H9 (cell line): ENCODE results near the gene TTLL9. TPM values are rescaled to one million over a fixed set of nuclear protein-coding genes. Genes with fewer than 3 reads are reported as not detected.

Source experiments
- DNase-seq: peaks from one replicate; pipeline ENCODE4 v3.0.0-alpha.2; 2017
- H2AFZ ChIP-seq: one replicate; pipeline ENCODE4 v1.6.1; 2013; ENCODE audit warnings: mild to moderate bottlenecking, low read length, control low read depth, moderate library complexity
- H2AK5ac ChIP-seq: 2 replicates; pipeline ENCODE4 v1.6.1; 2013; ENCODE audit warnings: low read length, control low read depth, mixed read lengths; ENCODE audit not compliant: insufficient read length
- H2BK120ac ChIP-seq: one replicate; pipeline ENCODE4 v1.6.1; 2013; ENCODE audit warnings: low read depth, mild to moderate bottlenecking, low read length, control low read depth, inconsistent platforms; ENCODE audit not compliant: poor library complexity, severe bottlenecking
- H2BK12ac ChIP-seq: 2 replicates; pipeline ENCODE4 v1.6.1; 2013; ENCODE audit warnings: low read length, control low read depth, mixed read lengths, low read depth; ENCODE audit not compliant: insufficient read length
- H2BK15ac ChIP-seq: 2 replicates; pipeline ENCODE4 v1.6.1; 2013; ENCODE audit warnings: low read depth, low read length, control low read depth
- H2BK20ac ChIP-seq: one replicate; pipeline ENCODE4 v1.6.1; 2013; ENCODE audit warnings: low read depth, mild to moderate bottlenecking, low read length, control low read depth, inconsistent platforms; ENCODE audit not compliant: poor library complexity, severe bottlenecking
- H2BK5ac ChIP-seq: 2 replicates; pipeline ENCODE4 v1.6.1; 2013; ENCODE audit warnings: low read length, control low read depth, mixed read lengths; ENCODE audit not compliant: insufficient read length
- H3K14ac ChIP-seq: 2 replicates; pipeline ENCODE4 v1.6.1; 2013; ENCODE audit warnings: low read length, control low read depth; ENCODE audit not compliant: insufficient read depth
- H3K18ac ChIP-seq: 2 replicates; pipeline ENCODE4 v1.6.1; 2013; ENCODE audit warnings: low read depth, mild to moderate bottlenecking, mixed read lengths, low read length, control low read depth; ENCODE audit not compliant: insufficient read length
- H3K23ac ChIP-seq: 2 replicates; pipeline ENCODE4 v1.6.1; 2013; ENCODE audit warnings: low read length, control low read depth, mixed read lengths, low read depth; ENCODE audit not compliant: insufficient read length
- H3K23me2 ChIP-seq: 2 replicates; pipeline ENCODE4 v1.6.1; 2013; ENCODE audit warnings: low read depth, mild to moderate bottlenecking, mixed read lengths, low read length, control low read depth; ENCODE audit not compliant: insufficient read length, poor library complexity, severe bottlenecking
- H3K27ac ChIP-seq: 2 replicates; pipeline ENCODE4 v1.5.1; 2013; ENCODE audit warnings: low read length, control low read depth, mixed read lengths, low read depth; ENCODE audit not compliant: insufficient read length
- H3K27me3 ChIP-seq: 2 replicates; pipeline ENCODE4 v1.6.1; 2013; ENCODE audit warnings: low read length, control low read depth, inconsistent platforms; ENCODE audit not compliant: insufficient read depth
- H3K4ac ChIP-seq: 2 replicates; pipeline ENCODE4 v1.6.1; 2013; ENCODE audit warnings: low read depth, mild to moderate bottlenecking, control low read depth, inconsistent platforms, low read length, moderate library complexity
- H3K4me1 ChIP-seq: 2 replicates; pipeline ENCODE4 v1.6.1; 2013; ENCODE audit warnings: low read length, control low read depth, inconsistent platforms; ENCODE audit not compliant: insufficient read depth
- H3K4me2 ChIP-seq: 2 replicates; pipeline ENCODE4 v1.6.1; 2013; ENCODE audit warnings: low read length, control low read depth, mixed read lengths; ENCODE audit not compliant: insufficient read length, insufficient read depth
- H3K56ac ChIP-seq: 2 replicates; pipeline ENCODE4 v1.6.1; 2013; ENCODE audit warnings: low read depth, mild to moderate bottlenecking, mixed read lengths, low read length, control low read depth; ENCODE audit not compliant: insufficient read length
- H3K79me1 ChIP-seq: 2 replicates; pipeline ENCODE4 v1.6.1; 2013; ENCODE audit warnings: low read depth, mild to moderate bottlenecking, moderate library complexity, low read length, control low read depth, inconsistent platforms; ENCODE audit not compliant: insufficient read depth, poor library complexity, severe bottlenecking
- H3K79me2 ChIP-seq: 2 replicates; pipeline ENCODE4 v1.6.1; 2013; ENCODE audit warnings: low read length, control low read depth, inconsistent platforms; ENCODE audit not compliant: insufficient read depth
- H3K9ac ChIP-seq: 2 replicates; pipeline ENCODE4 v1.6.1; 2013; ENCODE audit warnings: low read length, control low read depth, mixed read lengths; ENCODE audit not compliant: insufficient read length; ENCODE audit errors: extremely low read depth
- H3K9me3 ChIP-seq: one replicate; pipeline ENCODE4 v1.6.1; 2013; ENCODE audit warnings: low read depth, low read length, inconsistent platforms; ENCODE audit not compliant: control insufficient read depth
- H3T11ph ChIP-seq: one replicate; pipeline ENCODE4 v1.6.1; 2013; ENCODE audit warnings: mild to moderate bottlenecking, low read length, control low read depth, inconsistent platforms
- H4K20me1 ChIP-seq: one replicate; pipeline ENCODE4 v1.6.1; 2013; ENCODE audit not compliant: control insufficient read depth, insufficient read length, insufficient read depth
- H4K5ac ChIP-seq: 2 replicates; pipeline ENCODE4 v1.6.1; 2013; ENCODE audit warnings: low read depth, mild to moderate bottlenecking, mixed read lengths, low read length, control low read depth; ENCODE audit not compliant: insufficient read length
- H4K8ac ChIP-seq: replicated peaks from 2 replicates; pipeline ENCODE4 v1.6.1; 2013; ENCODE audit warnings: low read length, control low read depth, mixed read lengths, low read depth; ENCODE audit not compliant: insufficient read length
- H4K91ac ChIP-seq: 2 replicates; pipeline ENCODE4 v1.6.1; 2013; ENCODE audit warnings: low read depth, mild to moderate bottlenecking, moderate library complexity, mixed read lengths, low read length, control low read depth; ENCODE audit not compliant: insufficient read length
- H3K27ac Mint-ChIP-seq, 3 experiments: 2 replicates in 2 of 3; 3 replicates in 1 of 3; pipeline ENCODE4 v1.8.0; 2020 to 2021; ENCODE audit warnings: mixed read lengths in 3 of 3, mild to moderate bottlenecking in 1 of 3, moderate library complexity in 1 of 3
- H3K27me3 Mint-ChIP-seq: 2 replicates; pipeline ENCODE4 v1.8.0; 2021; ENCODE audit warnings: low read depth, mild to moderate bottlenecking, moderate library complexity, mixed read lengths
- H3K36me3 Mint-ChIP-seq, 3 experiments: 2 replicates in 2 of 3; 3 replicates in 1 of 3; pipeline ENCODE4 v1.8.0; 2020 to 2021; ENCODE audit warnings: low read depth in 3 of 3, mixed read lengths in 3 of 3; ENCODE audit not compliant: insufficient read depth in 1 of 3
- H3K4me1 Mint-ChIP-seq, 2 experiments: 2 replicates each; pipeline ENCODE4 v1.8.0; 2020; ENCODE audit warnings: mixed read lengths in 2 of 2
- H3K4me3 Mint-ChIP-seq, 2 experiments: 2 replicates in 1 of 2; 3 replicates in 1 of 2; pipeline ENCODE4 v1.8.0; 2020 to 2021; ENCODE audit warnings: mild to moderate bottlenecking in 2 of 2, mixed read lengths in 2 of 2, moderate library complexity in 1 of 2
- H3K9me3 Mint-ChIP-seq, 2 experiments: 2 replicates in 1 of 2; 3 replicates in 1 of 2; pipeline ENCODE4 v1.8.0; 2020; ENCODE audit warnings: mild to moderate bottlenecking in 2 of 2, mixed read lengths in 2 of 2, moderate library complexity in 1 of 2
- WGBS: extraction: QIAGEN DNeasy Blood & Tissue Kit; methylation state at CpG from one replicate; pipeline ENCODE4 v1.1.7; 2013; ENCODE audit warnings: missing lambda C conversion rate, low lambda C conversion rate, mixed read lengths; ENCODE audit not compliant: insufficient read length; ENCODE audit errors: extremely low coverage; 5-methylcytosine and 5-hydroxymethylcytosine counted together
- total RNA-seq: library from RNA; stranded (reverse); gene quantifications from 2 replicates; pipeline ENCODE4 v1.2.1, GENCODE V29; 2021
- TF ChIP-seq, protein P1 (sequence below): fragments of 200-600 bp; sonication (generic); conservative IDR thresholded peaks from 3 replicates; pipeline ENCODE4 v1.8.0; 2021; ENCODE audit warnings: antibody characterized with exemption, mild to moderate bottlenecking

Gene TTLL9
- total RNA-seq, 1 experiment from 2014 or later, result 0.20 TPM

- no peaks in the 10 kb centered on the region for H3K79me2 ChIP-seq
- H2AK5ac ChIP-seq, result no peak overlapping the region
- no peak overlapping the region for H3K14ac ChIP-seq
- H2BK12ac ChIP-seq, result no peak overlapping the region
- H3K23me2 ChIP-seq, result peaks cover 15% of the 10 kb centered on the region
- H4K91ac ChIP-seq, result no peak overlapping the region
- no peak overlapping the region for H3T11ph ChIP-seq
- H3K27ac ChIP-seq, result no peak overlapping the region
- H2BK120ac ChIP-seq, result no peak overlapping the region
- no peak overlapping the region for H3K23ac ChIP-seq
- Mint-ChIP-seq H3K4me1 (peaks cover 33 to 45% of the 10 kb centered on the region in 2 experiments), H3K27ac (no peak overlapping the region; a peak in 1 of 7 replicates), H3K36me3 (no peaks in the 10 kb centered on the region; a peak in 1 of 7 replicates), H3K27me3 (peaks cover 47% of the 10 kb centered on the region), H3K9me3 (no peaks in the 10 kb centered on the region), H3K4me3 (no peak overlapping the region)
- TF ChIP-seq, protein P1, sequence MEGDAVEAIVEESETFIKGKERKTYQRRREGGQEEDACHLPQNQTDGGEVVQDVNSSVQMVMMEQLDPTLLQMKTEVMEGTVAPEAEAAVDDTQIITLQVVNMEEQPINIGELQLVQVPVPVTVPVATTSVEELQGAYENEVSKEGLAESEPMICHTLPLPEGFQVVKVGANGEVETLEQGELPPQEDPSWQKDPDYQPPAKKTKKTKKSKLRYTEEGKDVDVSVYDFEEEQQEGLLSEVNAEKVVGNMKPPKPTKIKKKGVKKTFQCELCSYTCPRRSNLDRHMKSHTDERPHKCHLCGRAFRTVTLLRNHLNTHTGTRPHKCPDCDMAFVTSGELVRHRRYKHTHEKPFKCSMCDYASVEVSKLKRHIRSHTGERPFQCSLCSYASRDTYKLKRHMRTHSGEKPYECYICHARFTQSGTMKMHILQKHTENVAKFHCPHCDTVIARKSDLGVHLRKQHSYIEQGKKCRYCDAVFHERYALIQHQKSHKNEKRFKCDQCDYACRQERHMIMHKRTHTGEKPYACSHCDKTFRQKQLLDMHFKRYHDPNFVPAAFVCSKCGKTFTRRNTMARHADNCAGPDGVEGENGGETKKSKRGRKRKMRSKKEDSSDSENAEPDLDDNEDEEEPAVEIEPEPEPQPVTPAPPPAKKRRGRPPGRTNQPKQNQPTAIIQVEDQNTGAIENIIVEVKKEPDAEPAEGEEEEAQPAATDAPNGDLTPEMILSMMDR, result no peak
- no peak overlapping the region for H3K56ac ChIP-seq
- H4K20me1 ChIP-seq, result no peaks in the 10 kb centered on the region
- H3K4ac ChIP-seq, result no peak overlapping the region
- H2BK20ac ChIP-seq, result no peak overlapping the region
- WGBS, result no CpG with 5 or more reads among the region's 12 CpGs
- no peak overlapping the region for H2AFZ ChIP-seq
- no peak overlapping the region for H3K18ac ChIP-seq
- H3K79me1 ChIP-seq, result no peaks in the 10 kb centered on the region
- H3K4me2 ChIP-seq, result no peak overlapping the region
- no peak overlapping the region for H4K5ac ChIP-seq
- no peak overlapping the region for H4K8ac ChIP-seq
- DNase-seq, result no peak
- H3K9me3 ChIP-seq, result no peaks in the 10 kb centered on the region
- peaks cover 3% of the 10 kb centered on the region; the same call in 1 of the 2 replicates for H3K4me1 ChIP-seq
- H2BK15ac ChIP-seq, result no peak overlapping the region
- no peak overlapping the region for H3K9ac ChIP-seq
- no peak overlapping the region for H2BK5ac ChIP-seq
- peaks cover 8% of the 10 kb centered on the region; the same call in 1 of the 2 replicates for H3K27me3 ChIP-seq
These were observed 5.7 kb upstream of the TTLL9 start for GRCh38 chr20:31864521-31865400.
